Hematopoietic multipotent progenitor cell (in vitro differentiated cells): ENCODE measurements around the gene CEBPB. TPM values are rescaled to one million over a fixed set of nuclear protein-coding genes. Genes with fewer than 3 reads are reported as not detected.
"Not testable (repeated sequence)": the region's sequence is repeated elsewhere in the genome, so short reads cannot be mapped to it uniquely, and the experiment has no call there.

Experiments used
- DNase-seq, 3 donors: peaks; one replicate each; pipeline ENCODE4 v3.0.0-alpha.2; 2011 to 2015; ENCODE audit warnings: low read depth in 2 of 3, low spot score in 2 of 3
- total RNA-seq: library from RNA; depleted of rRNA; stranded (reverse); fragments of >200 nt; gene quantifications from one replicate; pipeline ENCODE4 v1.2.3, GENCODE V29; 2012

Gene CEBPB
- total RNA-seq, 1 donor: 22.4 TPM

GRCh38 chr20:50191544-50192363 is 1.1 kb downstream of the CEBPB start:
- peak; percentile 53 to 68 (median 68) for DNase-seq

DNA sequence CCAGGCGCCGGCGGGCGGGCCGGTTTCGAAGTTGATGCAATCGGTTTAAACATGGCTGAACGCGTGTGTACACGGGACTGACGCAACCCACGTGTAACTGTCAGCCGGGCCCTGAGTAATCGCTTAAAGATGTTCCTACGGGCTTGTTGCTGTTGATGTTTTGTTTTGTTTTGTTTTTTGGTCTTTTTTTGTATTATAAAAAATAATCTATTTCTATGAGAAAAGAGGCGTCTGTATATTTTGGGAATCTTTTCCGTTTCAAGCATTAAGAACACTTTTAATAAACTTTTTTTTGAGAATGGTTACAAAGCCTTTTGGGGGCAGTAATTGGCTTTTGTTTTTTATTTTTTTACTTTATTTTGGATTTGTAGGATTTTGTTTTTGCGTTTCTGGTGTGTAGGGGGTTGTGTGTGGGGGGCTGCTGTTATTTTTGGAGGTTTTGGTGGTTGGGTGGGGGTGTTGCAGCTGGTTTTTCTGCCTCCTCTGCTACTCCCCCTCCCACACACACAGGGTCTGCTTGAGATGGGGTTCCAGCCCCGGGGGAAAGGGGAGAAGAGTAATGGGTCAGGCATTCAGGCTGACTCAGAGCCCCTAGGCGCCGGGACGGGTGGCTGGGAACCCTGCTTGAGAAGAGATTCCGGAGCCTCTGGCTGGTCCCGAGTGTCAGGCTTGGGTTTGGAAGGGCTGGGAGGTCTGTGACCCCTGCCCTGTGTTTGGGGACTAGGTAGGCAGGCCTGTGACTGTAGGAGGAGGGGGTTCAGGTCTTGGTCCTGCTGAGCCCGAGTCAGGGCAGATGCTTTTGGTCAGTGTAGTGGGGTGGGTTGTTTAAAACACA is 2.0 kb downstream of the CEBPB start:
- DNase-seq: peak; percentile 54 to 89 (median 87)

- no peak for DNase-seq
Observed at GRCh38 chr20:50193199-50193835, 2.7 kb downstream of the CEBPB start.

- no peak for DNase-seq
Observed at GRCh38 chr20:50193836-50194421, 3.3 kb downstream of the CEBPB start.

GRCh38 chr20:50194422-50194830 is 3.8 kb downstream of the CEBPB start:
- no peak for DNase-seq

DNA sequence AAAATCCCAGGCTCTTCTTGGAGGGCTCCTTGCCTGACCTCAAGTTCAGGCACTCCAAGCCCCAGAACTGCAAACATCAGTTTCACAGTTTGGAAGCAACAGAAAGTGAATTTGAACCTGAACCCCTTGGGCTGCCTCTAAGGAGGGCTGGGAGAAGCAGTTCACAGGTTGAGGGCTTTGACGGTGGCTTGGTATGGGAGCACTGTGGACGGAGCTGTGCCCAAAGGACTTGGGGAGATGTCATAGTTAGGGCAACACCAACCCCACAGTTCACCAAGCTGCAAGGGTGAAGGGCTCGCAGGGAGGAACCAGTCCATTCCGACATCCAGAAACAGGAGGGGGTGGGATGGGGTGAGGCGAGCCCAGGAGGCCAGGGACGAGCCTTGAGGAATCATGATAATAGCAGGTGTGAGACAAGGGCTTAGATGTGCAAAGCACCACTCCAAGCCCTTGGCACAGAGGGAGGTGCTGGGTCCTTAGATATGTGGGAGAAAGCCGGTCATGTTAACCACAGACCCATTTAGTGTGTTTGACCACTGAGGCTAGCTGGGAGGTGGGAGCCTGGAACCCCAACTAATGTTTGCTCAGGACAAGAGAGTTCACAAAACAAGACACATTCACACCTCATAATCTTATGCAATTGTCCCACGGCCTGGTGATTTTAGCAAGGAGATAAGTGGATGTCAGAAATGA is 4.3 kb downstream of the CEBPB start:
- DNase-seq: no peak

DNA sequence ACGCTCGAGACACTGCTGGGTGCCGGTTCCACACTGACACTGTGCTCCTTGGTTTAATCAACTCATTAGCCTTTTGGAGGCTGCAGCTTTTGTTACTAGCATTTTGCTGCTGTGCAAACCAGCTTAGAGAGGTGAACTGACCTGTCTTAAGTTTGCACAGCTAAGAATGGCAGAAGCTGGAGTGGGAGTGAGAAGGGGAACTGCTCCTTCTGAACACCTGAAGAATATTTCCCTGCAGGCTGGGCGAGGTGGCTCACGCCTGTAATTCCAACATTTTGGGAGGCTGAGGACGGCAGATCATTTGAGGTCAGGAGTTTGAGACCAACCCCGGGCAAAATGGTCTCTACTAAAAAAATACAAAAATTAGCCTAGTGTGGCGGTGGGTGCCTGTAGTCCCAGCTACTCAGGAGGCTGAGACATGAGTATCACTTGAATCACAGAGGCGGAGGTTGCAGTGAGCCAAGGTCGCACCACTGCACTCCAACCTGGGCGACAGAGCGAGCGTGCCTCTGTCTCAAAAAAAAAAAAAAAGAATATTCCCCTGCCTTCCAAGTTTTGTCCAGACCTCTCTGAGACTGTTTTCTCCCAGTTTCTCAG is 5.0 kb downstream of the CEBPB start:
- no peak for DNase-seq

DNA sequence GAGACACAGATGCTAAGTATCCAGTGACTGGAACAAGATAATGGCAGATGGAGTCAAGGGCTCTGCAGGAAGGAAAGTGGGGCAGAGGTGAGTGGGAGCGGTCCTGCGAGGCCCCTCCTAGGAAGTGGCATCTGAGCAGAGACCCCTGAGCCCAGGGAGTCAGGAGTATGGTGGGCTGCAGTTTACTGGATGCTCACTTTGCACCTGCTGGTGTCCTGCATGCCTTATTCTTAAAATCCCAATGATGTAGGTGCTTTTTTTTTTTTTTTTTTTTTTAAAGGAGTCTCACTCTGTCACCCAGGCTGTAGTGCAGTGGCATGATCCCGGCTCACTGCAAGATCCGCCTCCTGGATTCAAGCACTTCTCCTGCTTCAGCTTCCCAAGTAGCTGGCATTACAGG is 5.6 kb downstream of the CEBPB start:
- no peak for DNase-seq

- no peak for DNase-seq
Observed at GRCh38 chr20:50196896-50197295, 6.3 kb downstream of the CEBPB start.

- DNase-seq: peak in 1 of 3 donors; percentile 37
Observed at GRCh38 chr20:50197463-50198179, 7.0 kb downstream of the CEBPB start.

DNA sequence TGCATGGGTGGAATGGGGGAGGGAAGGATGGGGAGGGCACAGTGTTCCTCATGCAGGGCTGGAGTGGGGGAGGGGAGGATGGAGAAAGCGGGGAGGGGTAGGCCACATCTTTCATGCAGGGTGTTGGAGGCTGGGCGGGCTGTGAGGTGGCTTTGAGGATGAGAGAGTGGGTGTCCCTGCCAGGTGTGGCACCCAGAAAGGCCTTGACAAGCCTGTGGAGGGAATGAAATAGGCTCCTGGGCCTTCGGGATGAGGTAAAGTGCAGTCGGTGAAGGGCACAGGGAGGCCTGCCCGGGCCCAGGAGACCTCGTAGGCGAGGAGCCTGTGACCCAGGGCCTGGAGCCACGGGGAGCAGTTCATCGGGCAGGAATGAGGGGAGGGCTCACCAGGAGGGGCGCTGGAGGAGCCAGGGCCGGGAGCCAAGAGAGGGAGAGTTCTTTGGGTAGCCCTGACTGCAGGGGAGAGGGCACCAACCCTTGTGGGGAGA is 7.6 kb downstream of the CEBPB start:
- DNase-seq: no peak

DNA sequence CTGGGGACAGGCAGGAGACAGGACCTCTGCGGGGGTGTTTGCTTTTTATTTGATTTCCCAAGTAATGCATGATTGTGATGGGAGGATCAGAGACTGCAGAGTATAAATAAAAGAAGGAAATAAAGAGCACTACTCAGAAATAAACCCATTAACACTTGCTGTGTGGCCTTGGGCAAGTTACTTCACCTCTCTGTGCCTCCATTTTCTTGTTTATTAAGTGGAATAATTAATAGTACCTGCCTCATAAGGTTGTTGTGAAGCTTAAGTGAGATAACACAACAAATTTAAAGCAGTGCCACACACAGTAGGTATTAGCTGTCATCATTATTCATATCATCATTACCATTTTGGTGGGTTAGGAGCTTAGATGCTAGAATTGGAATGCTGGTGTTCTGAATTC is 8.1 kb downstream of the CEBPB start:
- DNase-seq: no peak

- DNase-seq: no peak
Observed at GRCh38 chr20:50199703-50200102, 9.1 kb downstream of the CEBPB start.

GRCh38 chr20:50200482-50201104 is 10.0 kb downstream of the CEBPB start:
- DNase-seq: no peak

DNA sequence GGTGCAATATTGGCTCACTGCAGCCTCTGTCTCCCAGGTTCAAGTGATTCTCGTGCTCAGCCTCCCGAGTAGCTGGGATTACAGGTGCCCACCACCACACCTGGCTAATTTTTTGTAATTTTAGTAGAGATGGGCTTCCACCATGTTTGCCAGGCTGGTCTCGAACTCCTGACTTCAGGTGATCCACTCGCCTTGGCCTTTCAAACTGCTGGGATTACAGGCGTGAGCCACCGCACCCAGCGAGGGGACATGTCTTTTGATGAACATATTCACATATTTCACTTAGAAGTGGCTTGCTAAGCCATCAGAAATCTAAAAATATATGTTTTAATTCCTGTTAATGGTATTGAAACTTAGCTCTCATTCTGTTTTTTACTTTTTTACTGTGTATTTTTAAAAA is 11.1 kb downstream of the CEBPB start:
- DNase-seq: not testable (repeated sequence)

- no peak for DNase-seq
Observed at GRCh38 chr20:50202677-50203076, 12.0 kb downstream of the CEBPB start.

DNA sequence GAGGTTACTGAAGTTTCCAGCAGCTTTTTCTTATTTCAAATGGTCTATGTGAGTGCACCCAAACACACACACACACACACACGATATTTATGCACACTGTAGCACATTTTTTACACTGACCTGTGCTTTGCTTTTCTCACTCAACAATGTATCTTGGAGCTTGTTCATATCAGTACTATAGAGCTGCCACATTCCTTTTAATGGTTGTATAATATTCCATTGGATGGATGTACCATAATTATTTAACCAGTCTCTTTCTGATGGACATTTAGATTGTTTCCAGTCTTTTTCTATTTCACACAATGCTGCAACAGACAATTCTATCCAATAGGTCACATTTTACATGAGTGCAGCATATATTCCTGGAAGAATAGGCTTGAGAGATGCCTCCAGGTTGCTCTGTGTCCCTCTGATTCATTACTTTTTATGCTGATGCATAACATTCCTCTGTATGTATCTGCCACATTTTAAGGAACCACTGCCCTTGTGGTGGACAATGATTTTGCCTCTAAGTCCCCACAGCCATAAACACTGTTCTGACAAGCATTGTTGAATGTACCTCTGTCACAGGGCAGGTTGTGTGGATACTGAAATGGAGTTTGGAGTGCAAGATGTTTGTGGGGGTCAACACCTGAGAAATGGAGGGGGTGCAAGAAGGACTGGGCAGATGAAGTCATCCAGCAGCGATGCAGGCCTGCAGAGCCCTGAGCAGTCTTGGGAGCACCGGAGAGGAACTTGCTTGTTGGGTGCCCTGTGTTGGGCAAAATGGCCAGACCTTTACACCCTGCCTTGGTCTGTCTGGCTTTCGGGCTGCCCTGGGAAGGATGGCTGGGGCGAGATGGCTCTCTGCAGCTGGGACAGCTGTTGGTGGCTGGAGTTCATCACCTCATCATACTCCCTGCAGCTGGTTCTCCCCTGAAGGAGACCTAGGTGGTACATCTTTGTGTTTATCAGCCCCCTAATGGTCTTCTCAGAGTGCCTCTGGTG is 13.6 kb downstream of the CEBPB start:
- no peak for DNase-seq

- no peak for DNase-seq
Observed at GRCh38 chr20:50207026-50207425, 16.4 kb downstream of the CEBPB start.
